ENCODE measurements around the gene PPP1CA. TPM values are rescaled to one million over a fixed set of nuclear protein-coding genes. Genes with fewer than 3 reads are reported as not detected.

The PPP1CA gene
- total RNA-seq, 2 donors from 2014 or later, result 168 to 215 TPM

GRCh38 chr11:67369275-67369674, 32.4 kb downstream of the PPP1CA start:
- H3K4me3 ChIP-seq, result no peak overlapping the region
- H3K27me3 ChIP-seq (replicated peaks; ENCODE audit: insufficient read depth), result no peaks in the 10 kb centered on the region
- WGBS, result 92% methylated on average over 8 of the region's 8 CpGs
- no peaks in the 10 kb centered on the region for H3K9me3 ChIP-seq
- no peak for DNase-seq (ENCODE audit: low spot score)
- H3K36me3 ChIP-seq, result no peaks in the 10 kb centered on the region
- peak overlapping the region in 1 of 2 donors; percentile 56 for H3K27ac ChIP-seq
- H3K4me1 ChIP-seq (replicated peaks), result peaks cover 30% of the 10 kb centered on the region
- TF ChIP-seq, protein P1, sequence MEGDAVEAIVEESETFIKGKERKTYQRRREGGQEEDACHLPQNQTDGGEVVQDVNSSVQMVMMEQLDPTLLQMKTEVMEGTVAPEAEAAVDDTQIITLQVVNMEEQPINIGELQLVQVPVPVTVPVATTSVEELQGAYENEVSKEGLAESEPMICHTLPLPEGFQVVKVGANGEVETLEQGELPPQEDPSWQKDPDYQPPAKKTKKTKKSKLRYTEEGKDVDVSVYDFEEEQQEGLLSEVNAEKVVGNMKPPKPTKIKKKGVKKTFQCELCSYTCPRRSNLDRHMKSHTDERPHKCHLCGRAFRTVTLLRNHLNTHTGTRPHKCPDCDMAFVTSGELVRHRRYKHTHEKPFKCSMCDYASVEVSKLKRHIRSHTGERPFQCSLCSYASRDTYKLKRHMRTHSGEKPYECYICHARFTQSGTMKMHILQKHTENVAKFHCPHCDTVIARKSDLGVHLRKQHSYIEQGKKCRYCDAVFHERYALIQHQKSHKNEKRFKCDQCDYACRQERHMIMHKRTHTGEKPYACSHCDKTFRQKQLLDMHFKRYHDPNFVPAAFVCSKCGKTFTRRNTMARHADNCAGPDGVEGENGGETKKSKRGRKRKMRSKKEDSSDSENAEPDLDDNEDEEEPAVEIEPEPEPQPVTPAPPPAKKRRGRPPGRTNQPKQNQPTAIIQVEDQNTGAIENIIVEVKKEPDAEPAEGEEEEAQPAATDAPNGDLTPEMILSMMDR (IDR thresholded peaks at IDR 0.05), result no peak
- TF ChIP-seq POLR2A (IDR thresholded peaks at IDR 0.05), result no peak
- TF ChIP-seq POLR2AphosphoS5 (IDR thresholded peaks at IDR 0.05), result no peak
- intact Hi-C loops (cut with DNase I), result no loop called here

- Histone ChIP-seq H3K27ac (no peak overlapping the region), H3K4me3 (no peak overlapping the region), H3K9me3 (no peaks in the 10 kb centered on the region), H3K36me3 (no peaks in the 10 kb centered on the region), H3K4me1 (replicated peaks) (peaks cover 26% of the 10 kb centered on the region), H3K27me3 (replicated peaks; ENCODE audit: insufficient read depth) (no peaks in the 10 kb centered on the region)
- 88% methylated on average over 3 of the region's 3 CpGs for WGBS
- intact Hi-C loops (cut with DNase I), result no loop called here
- TF ChIP-seq POLR2AphosphoS5 (IDR thresholded peaks at IDR 0.05), result no peak
- TF ChIP-seq POLR2A (IDR thresholded peaks at IDR 0.05), result no peak
- TF ChIP-seq, protein P1 (IDR thresholded peaks at IDR 0.05), result no peak
- no peak for DNase-seq (ENCODE audit: low spot score)
These were observed 33.0 kb downstream of the PPP1CA start for GRCh38 chr11:67368621-67369020.

GRCh38 chr11:67367761-67368227, 33.9 kb downstream of the PPP1CA start:
- 54% methylated on average over 7 of the region's 7 CpGs for WGBS
- intact Hi-C loops (cut with DNase I), result no loop called here
- DNase-seq (ENCODE audit: low spot score), result no peak
- Histone ChIP-seq H3K4me3 (no peak overlapping the region), H3K27me3 (replicated peaks; ENCODE audit: insufficient read depth) (no peaks in the 10 kb centered on the region), H3K4me1 (replicated peaks) (peaks cover 26% of the 10 kb centered on the region), H3K36me3 (no peaks in the 10 kb centered on the region), H3K9me3 (no peaks in the 10 kb centered on the region), H3K27ac (peak overlapping the region in 1 of 2 donors; percentile 32)
- TF ChIP-seq POLR2A (IDR thresholded peaks at IDR 0.05) (no peak), POLR2AphosphoS5 (IDR thresholded peaks at IDR 0.05) (no peak)
- TF ChIP-seq, protein P1 (IDR thresholded peaks at IDR 0.05), result no peak

DNA sequence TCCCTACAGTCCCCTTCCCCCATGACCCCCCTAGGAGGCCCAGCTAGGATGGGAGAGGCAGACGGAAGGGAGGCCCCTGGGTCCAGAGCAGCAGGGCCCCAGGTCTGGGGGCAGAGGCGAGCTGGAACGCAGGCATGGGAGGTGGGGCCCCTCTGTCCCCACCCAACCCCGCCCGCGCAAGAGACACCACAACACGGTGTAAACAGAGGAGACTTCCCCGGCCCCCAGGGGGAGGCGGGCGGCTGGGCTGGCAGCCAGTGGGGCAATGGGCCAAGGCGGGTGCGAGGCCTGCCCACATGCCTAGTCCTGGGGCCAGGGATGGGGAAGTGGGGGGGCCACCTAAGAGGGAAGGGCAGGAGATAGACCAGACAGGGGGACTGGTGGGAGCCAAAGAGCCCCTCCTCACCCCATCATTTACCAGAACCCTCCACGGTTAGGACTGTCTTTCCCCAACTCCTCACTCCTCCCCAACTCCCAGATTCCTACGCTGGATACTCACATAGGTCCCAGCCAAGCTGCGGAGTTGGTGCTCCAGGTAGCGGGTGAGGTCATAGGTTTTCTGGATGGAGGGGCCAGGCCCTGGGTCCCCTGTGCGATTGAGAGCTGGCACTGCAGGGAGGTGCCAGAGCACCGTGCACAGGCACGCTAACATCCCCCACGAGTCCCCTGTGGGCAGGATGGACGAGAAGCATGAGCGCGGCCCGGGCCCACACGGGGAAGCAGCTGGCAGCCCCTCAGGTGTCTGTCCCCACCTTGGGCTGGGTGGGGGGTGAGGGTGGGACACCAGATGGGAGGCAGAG, 34.5 kb downstream of the PPP1CA start:
- DNase-seq (ENCODE audit: low spot score), result no peak
- peak overlapping the region; percentile 27 to 32 for H3K27ac ChIP-seq
- peaks cover 24% of the 10 kb centered on the region for H3K4me1 ChIP-seq (replicated peaks)
- H3K36me3 ChIP-seq, result no peaks in the 10 kb centered on the region
- no peaks in the 10 kb centered on the region for H3K27me3 ChIP-seq (replicated peaks; ENCODE audit: insufficient read depth)
- intact Hi-C loops (cut with DNase I), result no loop called here
- 33% methylated on average over 14 of the region's 25 CpGs for WGBS
- no peak for TF ChIP-seq POLR2AphosphoS5 (IDR thresholded peaks at IDR 0.05)
- TF ChIP-seq, protein P1 (IDR thresholded peaks at IDR 0.05), result no peak
- no peak for TF ChIP-seq POLR2A (IDR thresholded peaks at IDR 0.05)
- no peaks in the 10 kb centered on the region for H3K9me3 ChIP-seq
- H3K4me3 ChIP-seq, result no peak overlapping the region

DNA sequence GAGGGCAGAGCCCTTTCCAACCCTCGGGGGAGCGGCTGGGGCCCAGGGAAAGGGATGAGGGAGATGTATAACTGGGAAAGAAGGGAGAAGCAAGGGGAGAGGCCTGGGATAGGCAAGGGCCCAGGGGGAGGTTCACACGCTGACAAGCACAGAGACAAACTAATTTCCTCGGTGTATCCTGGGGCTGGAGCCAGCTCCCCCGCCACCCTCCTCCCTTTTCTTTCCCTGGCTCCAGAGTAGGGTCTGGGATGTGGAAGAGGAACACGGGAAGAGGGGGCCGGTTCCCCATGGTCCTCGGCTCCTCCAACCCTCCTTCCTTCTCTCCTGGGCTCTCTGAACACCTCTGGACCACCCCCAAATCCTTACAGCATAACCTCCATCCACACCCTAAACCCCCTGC, 35.1 kb downstream of the PPP1CA start:
- Histone ChIP-seq H3K9me3 (no peaks in the 10 kb centered on the region), H3K4me1 (replicated peaks) (peaks cover 18% of the 10 kb centered on the region), H3K4me3 (no peak overlapping the region), H3K27me3 (replicated peaks; ENCODE audit: insufficient read depth) (no peaks in the 10 kb centered on the region), H3K27ac (peak overlapping the region; percentile 27 to 32), H3K36me3 (no peaks in the 10 kb centered on the region)
- intact Hi-C loops (cut with DNase I), result no loop called here
- 16% methylated on average over 8 of the region's 8 CpGs for WGBS
- no peak for DNase-seq (ENCODE audit: low spot score)
- no peak for TF ChIP-seq POLR2A (IDR thresholded peaks at IDR 0.05)
- TF ChIP-seq, protein P1 (IDR thresholded peaks at IDR 0.05), result no peak
- no peak for TF ChIP-seq POLR2AphosphoS5 (IDR thresholded peaks at IDR 0.05)
